Adipose tissue (tissue), 3 donors: Measurements from ENCODE around the gene TRIM47. TPM values are rescaled to one million over a fixed set of nuclear protein-coding genes. Genes with fewer than 3 reads are reported as not detected.

ENCODE experiments used
- H3K27ac ChIP-seq: one replicate; pipeline ENCODE4 v1.5.1; 2013; ENCODE audit warnings: low read depth, low read length
- WGBS, 3 donors: extraction: QIAGEN DNeasy Blood & Tissue Kit; methylation state at CpG; one replicate each; pipeline ENCODE4 v1.1.7; 2013; 5-methylcytosine and 5-hydroxymethylcytosine counted together
- polyA plus RNA-seq, 3 donors: library from polyadenylated mRNA; stranded (reverse); fragments of 200-250 nt; gene quantifications; one replicate each; pipeline ENCODE4 v1.2.3, GENCODE V29; 2013
- donor health status: healthy with polysubstance abuse.
- donor health status: Bipolar disorder and iron deficiency.
- donor health status: healthy.

The TRIM47 gene
- polyA plus RNA-seq, 3 donors = 12.7 to 32.6 (median 28.6) TPM

DNA sequence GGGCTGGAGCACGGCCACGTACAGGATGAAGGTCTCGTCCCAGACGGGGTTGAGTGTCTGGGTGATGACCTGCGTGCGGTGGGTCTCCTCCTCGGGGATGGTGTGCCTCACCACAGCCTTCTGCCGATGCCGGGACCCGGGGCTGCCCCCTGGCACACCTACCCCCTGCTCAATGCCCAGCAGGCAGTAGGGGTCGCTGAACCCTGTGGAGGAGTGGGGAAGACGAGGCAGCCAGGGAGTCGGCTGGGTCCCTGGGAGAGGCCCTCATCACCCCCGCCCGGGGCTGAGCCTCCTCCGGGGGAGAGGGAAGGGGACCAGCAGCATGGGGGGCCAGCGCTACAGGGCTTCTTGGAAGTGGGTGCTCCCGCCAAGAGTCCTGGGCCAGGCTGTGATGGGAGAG is 36.0 kb downstream of the TRIM47 start:
- H3K27ac ChIP-seq = no peak overlapping the region
- WGBS, 3 donors = 87 to 90% (median 90%) methylated on average over 17 to 18 of the region's 18 CpGs

DNA sequence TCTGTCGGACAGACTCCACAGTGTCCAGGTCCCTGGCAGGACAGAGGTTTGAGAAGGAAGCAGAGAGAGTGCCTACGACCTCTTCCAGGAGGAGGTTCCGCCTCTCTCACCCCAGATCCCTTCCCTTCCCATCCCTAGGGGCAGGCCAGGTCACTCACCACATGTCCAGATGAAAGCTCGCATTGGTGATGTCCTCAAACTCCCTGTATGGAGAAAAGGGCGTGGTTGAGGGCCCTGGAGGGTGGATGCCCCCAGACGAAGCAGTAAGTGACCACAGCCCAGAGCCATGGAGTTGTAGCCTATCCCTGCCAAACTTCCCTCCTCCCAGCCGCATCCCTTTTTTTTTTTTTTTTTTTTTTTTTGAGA is 37.6 kb downstream of the TRIM47 start:
- 71 to 89% (median 72%) methylated on average over 6 to 7 of the region's 7 CpGs for WGBS, 3 donors
- no peak overlapping the region for H3K27ac ChIP-seq

GRCh38 chr17:75839942-75840798 is 38.2 kb downstream of the TRIM47 start:
- 92 to 96% (median 94%) methylated on average over 33 to 36 of the region's 36 CpGs for WGBS, 3 donors
- H3K27ac ChIP-seq = no peak overlapping the region

DNA sequence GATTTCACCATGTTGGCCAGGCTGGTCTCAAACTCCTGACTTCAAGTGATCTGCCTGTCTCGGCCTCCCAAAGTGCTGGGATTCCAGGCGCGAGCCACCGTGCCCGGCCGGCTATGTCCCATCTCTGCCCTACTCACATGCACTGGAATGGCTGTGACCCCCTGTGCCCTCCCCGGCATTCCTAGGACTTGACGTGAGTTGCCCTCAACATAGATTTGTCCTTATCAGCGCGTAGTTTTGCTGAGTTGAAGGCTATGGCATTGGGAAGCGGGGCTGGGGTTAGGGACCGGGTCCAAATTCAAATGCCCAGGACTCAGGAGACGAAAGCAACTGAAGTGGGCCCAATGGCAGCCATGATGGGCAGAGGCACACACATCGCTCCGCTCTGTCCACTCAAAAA is 40.0 kb downstream of the TRIM47 start:
- 91 to 97% (median 94%) methylated on average over 15 of the region's 15 CpGs for WGBS, 3 donors
- H3K27ac ChIP-seq = no peak overlapping the region

- 71 to 76% (median 72%) methylated on average over 6 to 7 of the region's 7 CpGs for WGBS, 3 donors
- no peak overlapping the region for H3K27ac ChIP-seq
Observed at GRCh38 chr17:75837899-75838298, 40.5 kb downstream of the TRIM47 start.

GRCh38 chr17:75836605-75837004 is 41.8 kb downstream of the TRIM47 start:
- WGBS, 3 donors = 81 to 91% (median 87%) methylated on average over 9 of the region's 9 CpGs
- no peak overlapping the region for H3K27ac ChIP-seq

DNA sequence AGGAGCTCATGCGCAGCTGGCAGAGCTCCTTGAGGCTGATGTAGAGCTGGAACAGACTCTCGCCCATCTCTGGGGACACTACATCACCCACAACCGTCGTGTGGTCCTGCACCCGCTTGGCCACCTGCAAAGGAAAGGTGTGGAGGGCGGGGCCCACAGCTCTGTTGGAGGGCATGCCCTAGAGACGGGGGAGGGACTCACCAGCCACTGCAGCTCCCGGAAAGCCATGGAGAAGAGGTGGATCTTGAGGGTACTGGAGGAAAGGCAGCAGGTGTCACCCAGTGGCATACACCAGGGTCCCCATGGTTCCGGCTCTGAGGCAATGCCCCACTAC is 42.8 kb downstream of the TRIM47 start:
- WGBS, 3 donors = 82 to 90% (median 86%) methylated on average over 9 of the region's 9 CpGs
- H3K27ac ChIP-seq = no peak overlapping the region

- WGBS, 3 donors = 65 to 73% (median 69%) methylated on average over 23 to 24 of the region's 24 CpGs
- no peak overlapping the region for H3K27ac ChIP-seq
Observed at GRCh38 chr17:75834928-75835653, 43.3 kb downstream of the TRIM47 start.

- WGBS, 3 donors = 93 to 95% (median 94%) methylated on average over 25 of the region's 25 CpGs
- H3K27ac ChIP-seq = no peak overlapping the region
Observed at GRCh38 chr17:75834279-75834920, 44.0 kb downstream of the TRIM47 start.

DNA sequence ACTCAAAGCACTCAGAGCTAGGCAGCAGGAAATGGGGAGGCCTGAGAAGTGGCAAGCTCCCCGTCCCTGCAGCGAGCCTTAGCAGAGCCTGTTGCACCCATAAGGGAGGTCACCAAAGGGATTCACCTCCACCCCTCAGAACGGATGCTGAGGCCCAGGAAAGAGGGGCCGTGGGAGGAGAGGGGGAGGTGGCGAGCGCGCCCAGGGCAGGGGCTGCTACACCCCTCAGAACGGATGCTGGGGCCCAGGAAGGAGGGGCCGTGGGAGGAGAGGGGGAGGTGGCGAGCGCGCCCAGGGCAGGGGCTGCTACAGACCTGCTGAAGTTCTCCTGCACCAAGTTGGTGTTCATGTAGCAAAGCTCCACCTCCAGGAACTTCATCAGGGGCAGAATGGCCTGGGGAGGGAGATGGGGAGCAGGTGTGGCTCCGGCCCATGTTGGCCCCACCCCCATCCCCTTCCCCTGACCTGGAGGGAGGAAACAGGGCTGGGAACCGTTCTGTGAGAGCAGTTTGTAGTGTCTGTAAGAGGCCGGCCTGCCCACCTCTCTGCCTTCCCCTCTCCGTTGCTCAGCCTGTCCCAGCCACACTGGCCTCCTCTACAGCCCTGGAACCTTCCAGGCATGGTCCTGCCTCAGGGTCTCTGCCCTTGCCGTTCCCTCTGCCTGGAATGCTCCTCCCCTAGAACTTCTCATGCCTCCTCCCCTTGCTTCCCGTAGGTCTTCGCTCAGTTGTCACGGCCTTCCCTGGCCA is 45.6 kb downstream of the TRIM47 start:
- 49 to 70% (median 54%) methylated on average over 18 to 20 of the region's 20 CpGs for WGBS, 3 donors
- H3K27ac ChIP-seq = no peak overlapping the region

DNA sequence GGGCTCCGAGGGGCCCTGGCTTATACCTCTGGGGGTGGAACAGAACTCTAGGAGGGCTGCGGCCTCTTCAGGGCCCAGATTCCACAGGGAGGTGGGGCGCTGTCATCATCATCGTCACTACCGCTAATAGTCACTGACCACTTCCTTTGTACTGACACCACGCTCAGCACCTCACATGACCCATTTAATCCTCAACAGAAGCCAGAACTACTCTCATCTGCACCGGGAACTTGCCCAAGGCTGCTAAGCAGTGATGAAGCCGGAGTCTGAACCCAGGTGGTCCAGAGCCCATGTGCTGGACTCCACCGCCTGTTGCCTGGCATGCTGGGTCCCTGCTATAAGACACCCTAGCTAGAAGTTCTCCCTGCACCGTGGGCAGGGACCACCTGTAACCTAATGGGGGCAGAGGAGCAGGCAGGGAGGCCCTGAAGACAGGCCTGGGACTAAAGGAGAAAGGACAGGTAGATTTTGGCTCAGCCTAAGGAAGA is 46.2 kb downstream of the TRIM47 start:
- WGBS, 3 donors = 57 to 90% (median 64%) methylated on average over 10 of the region's 10 CpGs
- no peak overlapping the region for H3K27ac ChIP-seq

GRCh38 chr17:75831032-75831571 is 47.3 kb downstream of the TRIM47 start:
- no peak overlapping the region for H3K27ac ChIP-seq

GRCh38 chr17:75830164-75831031 is 48.0 kb downstream of the TRIM47 start:
- WGBS, 3 donors = 76 to 83% (median 80%) methylated on average over 26 to 27 of the region's 27 CpGs
- H3K27ac ChIP-seq = no peak overlapping the region

More at GRCh38 chr17:75831032-75831571, 47.3 kb downstream of the TRIM47 start:
- WGBS, 3 donors = 89 to 92% (median 89%) methylated on average over 10 to 15 of the region's 15 CpGs

- WGBS, 3 donors = 76 to 95% (median 91%) methylated on average over 7 of the region's 7 CpGs
Observed at GRCh38 chr17:75829747-75830146, 48.6 kb downstream of the TRIM47 start.

GRCh38 chr17:75828741-75829140 is 49.6 kb downstream of the TRIM47 start:
- H3K27ac ChIP-seq = no peak overlapping the region
- WGBS, 3 donors = 88 to 93% (median 90%) methylated on average over 19 of the region's 19 CpGs

More at GRCh38 chr17:75829747-75830146, 48.6 kb downstream of the TRIM47 start:
- H3K27ac ChIP-seq = no peak overlapping the region

GRCh38 chr17:75828076-75828400 is 50.3 kb downstream of the TRIM47 start:
- WGBS, 3 donors = 37 to 51% (median 46%) methylated on average over 11 of the region's 11 CpGs
- H3K27ac ChIP-seq = no peak overlapping the region

DNA sequence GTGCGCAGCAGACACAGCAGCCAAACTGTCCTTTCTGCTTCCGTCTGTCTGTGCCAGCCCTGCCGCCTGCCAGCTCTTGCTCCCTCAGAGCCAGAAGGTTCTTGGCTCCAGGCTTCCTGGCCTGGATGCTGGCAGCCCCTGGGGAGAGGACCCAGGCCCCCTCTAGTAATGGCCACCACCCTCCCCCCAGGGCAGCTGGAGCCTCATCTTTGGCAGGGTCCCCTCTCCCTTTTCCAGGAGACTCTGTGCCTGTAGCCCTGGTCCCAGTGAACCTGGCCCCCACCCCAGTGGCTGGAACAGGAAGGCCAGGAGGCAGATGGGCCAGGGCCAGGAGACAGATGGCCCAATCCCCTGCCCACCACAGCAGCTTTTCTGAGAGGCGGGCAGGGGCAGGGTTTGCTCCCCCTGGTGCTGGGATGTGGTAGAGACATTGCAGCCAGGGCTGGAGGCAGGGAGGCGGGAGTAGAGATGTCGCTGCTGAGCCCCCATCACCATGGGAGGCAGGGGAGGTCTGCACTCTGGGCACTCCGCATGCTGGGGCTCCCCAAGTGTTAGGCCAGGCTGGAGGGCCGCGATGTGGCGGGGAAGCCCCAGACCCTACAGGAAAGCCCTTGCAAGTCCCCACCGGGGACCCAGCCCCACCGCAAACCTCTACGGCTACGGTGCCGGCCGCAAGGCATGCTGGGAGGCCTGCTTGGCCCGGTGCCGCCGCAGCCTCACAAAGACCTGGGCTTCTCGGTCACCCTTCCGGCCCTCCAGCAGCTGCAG is 50.9 kb downstream of the TRIM47 start:
- peak overlapping the region; percentile 2 for H3K27ac ChIP-seq
- 16 to 27% (median 26%) methylated on average over 20 to 21 of the region's 21 CpGs for WGBS, 3 donors
